Fibroblast of skin of scalp (primary cell): ENCODE data around the gene SLC35B1.
"Not testable (repeated sequence)": the region's sequence is repeated elsewhere in the genome, so short reads cannot be mapped to it uniquely, and the experiment has no call there.

ENCODE experiments used
- DNase-seq: peaks from one replicate; pipeline ENCODE4 v3.0.0-alpha.2; 2013

SLC35B1 gene

GRCh38 chr17:49699966-49700575, 7.7 kb downstream of the SLC35B1 start:
- DNase-seq: no peak

GRCh38 chr17:49698005-49698404, 9.8 kb downstream of the SLC35B1 start:
- no peak for DNase-seq

- no peak for DNase-seq
These were observed 11.5 kb downstream of the SLC35B1 start for GRCh38 chr17:49696233-49696761.

- no peak for DNase-seq
These were observed 12.0 kb downstream of the SLC35B1 start for GRCh38 chr17:49695698-49696232.

GRCh38 chr17:49694847-49695697, 12.7 kb downstream of the SLC35B1 start:
- peak; percentile 15 for DNase-seq

- DNase-seq: no peak
These were observed 15.0 kb downstream of the SLC35B1 start for GRCh38 chr17:49692751-49693150.

GRCh38 chr17:49691677-49692191, 16.0 kb downstream of the SLC35B1 start:
- no peak for DNase-seq

- peak; percentile 25 for DNase-seq
These were observed 16.6 kb downstream of the SLC35B1 start for GRCh38 chr17:49691086-49691676.

GRCh38 chr17:49690256-49690655, 17.5 kb downstream of the SLC35B1 start:
- DNase-seq: no peak

- DNase-seq: no peak
These were observed 18.9 kb downstream of the SLC35B1 start for GRCh38 chr17:49688848-49689247.

- DNase-seq: peak; percentile 42
These were observed 19.8 kb downstream of the SLC35B1 start for GRCh38 chr17:49687878-49688491.

- DNase-seq: no peak
These were observed 26.4 kb downstream of the SLC35B1 start for GRCh38 chr17:49681106-49681979.

GRCh38 chr17:49680314-49680713, 27.4 kb downstream of the SLC35B1 start:
- DNase-seq: no peak

GRCh38 chr17:49677933-49678847, 29.6 kb downstream of the SLC35B1 start, which contains the start of gene SPOP:
SPOP (minus strand) TSS chr17:49678097; CDS start chr17:49622810, 55,287 bp downstream.
- peak; percentile 100 for DNase-seq

GRCh38 chr17:49677134-49677932, 30.4 kb downstream of the SLC35B1 start:
- DNase-seq: peak; percentile 94

- DNase-seq: no peak
These were observed 31.4 kb downstream of the SLC35B1 start for GRCh38 chr17:49676276-49676868.

- DNase-seq: no peak
These were observed 33.3 kb downstream of the SLC35B1 start for GRCh38 chr17:49674507-49674906.

- not testable (repeated sequence) for DNase-seq
These were observed 34.1 kb downstream of the SLC35B1 start for GRCh38 chr17:49673679-49674078.

- DNase-seq: no peak
These were observed 37.1 kb downstream of the SLC35B1 start for GRCh38 chr17:49670641-49671040.
